HK-2 (cell line): Measurements from ENCODE around the gene CUBN.

Experiments used
- DNase-seq: peaks from one replicate; pipeline ENCODE4 v3.0.0-alpha.2; 2018; ENCODE audit not compliant: unreplicated experiment

The CUBN gene

GRCh38 chr10:17073725-17074540 is 55.7 kb downstream of the CUBN start:
- DNase-seq = no peak

- no peak for DNase-seq
These were observed 60.7 kb downstream of the CUBN start for GRCh38 chr10:17068953-17069352.

- DNase-seq = no peak
These were observed 62.0 kb downstream of the CUBN start for GRCh38 chr10:17067376-17068264.

- DNase-seq = no peak
These were observed 62.8 kb downstream of the CUBN start for GRCh38 chr10:17066807-17067206.

- DNase-seq = no peak
These were observed 63.6 kb downstream of the CUBN start for GRCh38 chr10:17066000-17066399.

GRCh38 chr10:17065273-17065672 is 64.3 kb downstream of the CUBN start:
- DNase-seq = no peak

GRCh38 chr10:17064435-17064834 is 65.2 kb downstream of the CUBN start:
- no peak for DNase-seq

- DNase-seq = peak; percentile 65
These were observed 66.6 kb downstream of the CUBN start for GRCh38 chr10:17062955-17063484.

- no peak for DNase-seq
These were observed 67.1 kb downstream of the CUBN start for GRCh38 chr10:17062493-17062892.

GRCh38 chr10:17062009-17062408 is 67.6 kb downstream of the CUBN start:
- no peak for DNase-seq

- DNase-seq = no peak
These were observed 68.2 kb downstream of the CUBN start for GRCh38 chr10:17061418-17061817.

GRCh38 chr10:17060289-17060688 is 69.3 kb downstream of the CUBN start:
- no peak for DNase-seq

- DNase-seq = no peak
These were observed 70.4 kb downstream of the CUBN start for GRCh38 chr10:17059197-17059688.

GRCh38 chr10:17058093-17058492 is 71.5 kb downstream of the CUBN start:
- DNase-seq = no peak

GRCh38 chr10:17056781-17057428 is 72.7 kb downstream of the CUBN start:
- no peak for DNase-seq

GRCh38 chr10:17053513-17053912 is 76.1 kb downstream of the CUBN start:
- no peak for DNase-seq

- DNase-seq = no peak
These were observed 76.5 kb downstream of the CUBN start for GRCh38 chr10:17053061-17053460.

- no peak for DNase-seq
These were observed 77.8 kb downstream of the CUBN start for GRCh38 chr10:17051851-17052250.

- no peak for DNase-seq
These were observed 80.4 kb downstream of the CUBN start for GRCh38 chr10:17049195-17049594.

- no peak for DNase-seq
These were observed 81.7 kb downstream of the CUBN start for GRCh38 chr10:17047908-17048307.

GRCh38 chr10:17046989-17047388 is 82.6 kb downstream of the CUBN start:
- no peak for DNase-seq

GRCh38 chr10:17043586-17043985 is 86.0 kb downstream of the CUBN start:
- DNase-seq = no peak
